ENCODE data around the gene FAM107B.

The FAM107B gene

GRCh38 chr10:14673189-14673861 is 101.4 kb downstream of the FAM107B start:
- 84% methylated on average over 8 of the region's 9 CpGs for WGBS
- no peaks in the 10 kb centered on the region for H3K27me3 ChIP-seq (ENCODE audit: insufficient read depth, low read length)
- no peak overlapping the region for H3K27ac ChIP-seq (ENCODE audit: low read depth, low read length)
- H3K9ac ChIP-seq (ENCODE audit: low read depth, low read length) = no peak overlapping the region
- H3K4me3 ChIP-seq (ENCODE audit: low read length) = no peak overlapping the region
- no peaks in the 10 kb centered on the region for H3K36me3 ChIP-seq (ENCODE audit: insufficient read depth, low read length)
- H3K9me3 ChIP-seq (ENCODE audit: insufficient read depth, low read depth, low read length) = peaks cover 9% of the 10 kb centered on the region; the same call in 1 of the 2 replicates
- H3K4me1 ChIP-seq (ENCODE audit: insufficient read depth, low read length) = peaks cover 17% of the 10 kb centered on the region

- H3K27ac ChIP-seq (ENCODE audit: low read depth, low read length) = no peak overlapping the region
- 91% methylated on average over 6 of the region's 6 CpGs for WGBS
- H3K4me1 ChIP-seq (ENCODE audit: insufficient read depth, low read length) = peaks cover 17% of the 10 kb centered on the region
- no peaks in the 10 kb centered on the region for H3K27me3 ChIP-seq (ENCODE audit: insufficient read depth, low read length)
- H3K36me3 ChIP-seq (ENCODE audit: insufficient read depth, low read length) = no peaks in the 10 kb centered on the region
- H3K4me3 ChIP-seq (ENCODE audit: low read length) = no peak overlapping the region
- H3K9me3 ChIP-seq (ENCODE audit: insufficient read depth, low read depth, low read length) = peaks cover 9% of the 10 kb centered on the region; the same call in 1 of the 2 replicates
- H3K9ac ChIP-seq (ENCODE audit: low read depth, low read length) = no peak overlapping the region
Measured at GRCh38 chr10:14671386-14671831, 103.3 kb downstream of the FAM107B start.

GRCh38 chr10:14670551-14671240 is 104.0 kb downstream of the FAM107B start:
- no peak overlapping the region for H3K27ac ChIP-seq (ENCODE audit: low read depth, low read length)
- WGBS = 97% methylated on average over 7 of the region's 8 CpGs
- H3K9me3 ChIP-seq (ENCODE audit: insufficient read depth, low read depth, low read length) = peaks cover 9% of the 10 kb centered on the region; the same call in 1 of the 2 replicates
- no peaks in the 10 kb centered on the region for H3K27me3 ChIP-seq (ENCODE audit: insufficient read depth, low read length)
- H3K36me3 ChIP-seq (ENCODE audit: insufficient read depth, low read length) = no peaks in the 10 kb centered on the region
- no peak overlapping the region for H3K9ac ChIP-seq (ENCODE audit: low read depth, low read length)
- H3K4me1 ChIP-seq (ENCODE audit: insufficient read depth, low read length) = peaks cover 17% of the 10 kb centered on the region
- no peak overlapping the region for H3K4me3 ChIP-seq (ENCODE audit: low read length)

GRCh38 chr10:14669576-14669975 is 105.1 kb downstream of the FAM107B start:
- no peaks in the 10 kb centered on the region for H3K27me3 ChIP-seq (ENCODE audit: insufficient read depth, low read length)
- no peak overlapping the region for H3K4me3 ChIP-seq (ENCODE audit: low read length)
- no peaks in the 10 kb centered on the region for H3K36me3 ChIP-seq (ENCODE audit: insufficient read depth, low read length)
- H3K9ac ChIP-seq (ENCODE audit: low read depth, low read length) = no peak overlapping the region
- H3K9me3 ChIP-seq (ENCODE audit: insufficient read depth, low read depth, low read length) = peaks cover 9% of the 10 kb centered on the region; the same call in 1 of the 2 replicates
- no peak overlapping the region for H3K27ac ChIP-seq (ENCODE audit: low read depth, low read length)
- 90% methylated on average over 1 of the region's 1 CpG for WGBS
- peaks cover 12% of the 10 kb centered on the region for H3K4me1 ChIP-seq (ENCODE audit: insufficient read depth, low read length)

GRCh38 chr10:14667781-14668180 is 106.9 kb downstream of the FAM107B start:
- Histone ChIP-seq H3K4me3 (ENCODE audit: low read length) (no peak overlapping the region), H3K9me3 (ENCODE audit: insufficient read depth, low read depth, low read length) (peaks cover 9% of the 10 kb centered on the region; the same call in 1 of the 2 replicates), H3K27ac (ENCODE audit: low read depth, low read length) (no peak overlapping the region), H3K36me3 (ENCODE audit: insufficient read depth, low read length) (no peaks in the 10 kb centered on the region), H3K27me3 (ENCODE audit: insufficient read depth, low read length) (no peaks in the 10 kb centered on the region), H3K9ac (ENCODE audit: low read depth, low read length) (no peak overlapping the region), H3K4me1 (ENCODE audit: insufficient read depth, low read length) (no peaks in the 10 kb centered on the region)
- WGBS = 94% methylated on average over 4 of the region's 4 CpGs

GRCh38 chr10:14667280-14667679 is 107.4 kb downstream of the FAM107B start:
- Histone ChIP-seq H3K36me3 (ENCODE audit: insufficient read depth, low read length) (no peaks in the 10 kb centered on the region), H3K4me1 (ENCODE audit: insufficient read depth, low read length) (no peaks in the 10 kb centered on the region), H3K4me3 (ENCODE audit: low read length) (no peak overlapping the region), H3K9ac (ENCODE audit: low read depth, low read length) (no peak overlapping the region), H3K27ac (ENCODE audit: low read depth, low read length) (no peak overlapping the region), H3K27me3 (ENCODE audit: insufficient read depth, low read length) (no peaks in the 10 kb centered on the region), H3K9me3 (ENCODE audit: insufficient read depth, low read depth, low read length) (peaks cover 9% of the 10 kb centered on the region; the same call in 1 of the 2 replicates)
- WGBS = 93% methylated on average over 6 of the region's 6 CpGs

GRCh38 chr10:14665865-14666857 is 108.5 kb downstream of the FAM107B start:
- Histone ChIP-seq H3K9me3 (ENCODE audit: insufficient read depth, low read depth, low read length) (peaks cover 8% of the 10 kb centered on the region; the same call in 1 of the 2 replicates), H3K27me3 (ENCODE audit: insufficient read depth, low read length) (no peaks in the 10 kb centered on the region), H3K9ac (ENCODE audit: low read depth, low read length) (no peak overlapping the region), H3K4me3 (ENCODE audit: low read length) (no peak overlapping the region), H3K36me3 (ENCODE audit: insufficient read depth, low read length) (no peaks in the 10 kb centered on the region), H3K27ac (ENCODE audit: low read depth, low read length) (no peak overlapping the region), H3K4me1 (ENCODE audit: insufficient read depth, low read length) (no peaks in the 10 kb centered on the region)
- WGBS = 91% methylated on average over 4 of the region's 6 CpGs

- 44% methylated on average over 1 of the region's 1 CpG for whole genome bisulfite sequencing
- Histone ChIP-seq H3K36me3 (ENCODE audit: insufficient read depth, low read length) (no peaks in the 10 kb centered on the region), H3K9ac (ENCODE audit: low read depth, low read length) (no peak overlapping the region), H3K27me3 (ENCODE audit: insufficient read depth, low read length) (no peaks in the 10 kb centered on the region), H3K27ac (ENCODE audit: low read depth, low read length) (no peak overlapping the region), H3K4me3 (ENCODE audit: low read length) (no peak overlapping the region), H3K9me3 (ENCODE audit: insufficient read depth, low read depth, low read length) (no peaks in the 10 kb centered on the region), H3K4me1 (ENCODE audit: insufficient read depth, low read length) (no peaks in the 10 kb centered on the region)
Measured at GRCh38 chr10:14665304-14665703, 109.4 kb downstream of the FAM107B start.

GRCh38 chr10:14664345-14664744 is 110.4 kb downstream of the FAM107B start:
- H3K4me1 ChIP-seq (ENCODE audit: insufficient read depth, low read length) = no peaks in the 10 kb centered on the region

GRCh38 chr10:14661818-14662217 is 112.9 kb downstream of the FAM107B start:
- Histone ChIP-seq H3K36me3 (ENCODE audit: insufficient read depth, low read length) (no peaks in the 10 kb centered on the region), H3K4me3 (ENCODE audit: low read length) (no peak overlapping the region), H3K4me1 (ENCODE audit: insufficient read depth, low read length) (no peaks in the 10 kb centered on the region), H3K9me3 (ENCODE audit: insufficient read depth, low read depth, low read length) (no peaks in the 10 kb centered on the region), H3K9ac (ENCODE audit: low read depth, low read length) (no peak overlapping the region), H3K27me3 (ENCODE audit: insufficient read depth, low read length) (no peaks in the 10 kb centered on the region), H3K27ac (ENCODE audit: low read depth, low read length) (no peak overlapping the region)
- 94% methylated on average over 3 of the region's 3 CpGs for WGBS

More at GRCh38 chr10:14664345-14664744, 110.4 kb downstream of the FAM107B start:
- Histone ChIP-seq H3K9ac (ENCODE audit: low read depth, low read length) (no peak overlapping the region), H3K4me3 (ENCODE audit: low read length) (no peak overlapping the region), H3K36me3 (ENCODE audit: insufficient read depth, low read length) (no peaks in the 10 kb centered on the region), H3K27me3 (ENCODE audit: insufficient read depth, low read length) (no peaks in the 10 kb centered on the region), H3K9me3 (ENCODE audit: insufficient read depth, low read depth, low read length) (no peaks in the 10 kb centered on the region), H3K27ac (ENCODE audit: low read depth, low read length) (no peak overlapping the region)
- 100% methylated on average over 1 of the region's 1 CpG for WGBS
